IMR-90 (cell line): Measurements from ENCODE around the gene SV2C. TPM values are rescaled to one million over a fixed set of nuclear protein-coding genes. Genes with fewer than 3 reads are reported as not detected.

Experiments
- ATAC-seq: fragments of 200-7000 bp; cut with Tn5 transposase; 2 replicates; pipeline ENCODE4 v1.9.1; 2020; ENCODE audit warnings: low read depth, mild to moderate bottlenecking, moderate library complexity
- BruUV-seq: library from RNA; stranded (reverse); fragments of 400-500 nt; replicated peaks from 2 replicates; lab custom pipeline; 2021; lab: Mats Ljungman, UMichigan
- CTCF ChIA-PET: fragments of 300-600 bp; formaldehyde crosslinking; extraction: SDS; loops from one replicate; lab custom pipeline; 2021; ENCODE audit warnings: antibody characterized with exemption; lab: Yijun Ruan, JAX
- POLR2A ChIA-PET: fragments of 300-600 bp; sonication (Branson Sonifier 250); formaldehyde crosslinking; loops from one replicate; lab custom pipeline; 2022; ENCODE audit warnings: antibody characterized with exemption; ENCODE audit not compliant: unreplicated experiment; lab: Charles Lee
- DNase-seq: peaks from one replicate; pipeline ENCODE4 v3.0.0; 2013
- H2AFZ ChIP-seq: replicated peaks from 2 replicates; pipeline ENCODE3; 2013; ENCODE audit warnings: low read length, mild to moderate bottlenecking; ENCODE audit not compliant: poor library complexity
- H2AK5ac ChIP-seq: 2 replicates; pipeline ENCODE4 v1.6.1; 2013; ENCODE audit warnings: low read depth, low read length, inconsistent platforms
- H2AK9ac ChIP-seq: replicated peaks from 2 replicates; pipeline ENCODE3; 2013; ENCODE audit warnings: mild to moderate bottlenecking, low read depth, low read length, moderate library complexity; ENCODE audit not compliant: poor library complexity
- H2BK120ac ChIP-seq: 2 replicates; pipeline ENCODE4 v1.6.1; 2013; ENCODE audit warnings: low read depth, low read length, inconsistent platforms
- H2BK15ac ChIP-seq: 3 replicates; pipeline ENCODE4 v1.6.1; 2013; ENCODE audit warnings: low read depth, low read length, inconsistent platforms
- H2BK20ac ChIP-seq: 2 replicates; pipeline ENCODE4 v1.6.1; 2013; ENCODE audit warnings: low read depth, mild to moderate bottlenecking, inconsistent platforms, low read length, moderate library complexity
- H2BK5ac ChIP-seq: 2 replicates; pipeline ENCODE4 v1.6.1; 2013; ENCODE audit warnings: mild to moderate bottlenecking, low read depth, low read length, inconsistent platforms; ENCODE audit not compliant: poor library complexity, severe bottlenecking
- H3K14ac ChIP-seq: replicated peaks from 2 replicates; pipeline ENCODE4 v1.6.1; 2013; ENCODE audit warnings: low read depth, low read length, inconsistent platforms
- H3K18ac ChIP-seq: 2 replicates; pipeline ENCODE4 v1.6.1; 2013; ENCODE audit warnings: low read depth, low read length, control low read depth
- H3K23ac ChIP-seq: 2 replicates; pipeline ENCODE4 v1.6.1; 2013; ENCODE audit warnings: low read depth, low read length, inconsistent platforms
- H3K27ac ChIP-seq: 2 replicates; pipeline ENCODE4 v1.5.1; 2013; ENCODE audit warnings: mild to moderate bottlenecking, control low read depth, low read length; ENCODE audit not compliant: insufficient read depth
- H3K27me3 ChIP-seq: 2 replicates; pipeline ENCODE4 v1.6.1; 2013; ENCODE audit warnings: low read length; ENCODE audit not compliant: control insufficient read depth, insufficient read depth
- H3K36me3 ChIP-seq: 2 replicates; pipeline ENCODE4 v1.6.1; 2013; ENCODE audit warnings: low read length, mixed read lengths; ENCODE audit not compliant: control insufficient read depth, insufficient read depth
- H3K4ac ChIP-seq: 2 replicates; pipeline ENCODE4 v1.6.1; 2013; ENCODE audit warnings: low read depth, low read length, inconsistent platforms
- H3K4me1 ChIP-seq: 2 replicates; pipeline ENCODE4 v1.6.1; 2013; ENCODE audit warnings: low read length, mixed read lengths; ENCODE audit not compliant: control insufficient read depth, insufficient read depth
- H3K4me2 ChIP-seq: 2 replicates; pipeline ENCODE4 v1.6.1; 2013; ENCODE audit warnings: low read depth, mild to moderate bottlenecking, control low read depth, low read length, moderate library complexity
- H3K4me3 ChIP-seq: 2 replicates; pipeline ENCODE4 v1.5.1; 2013; ENCODE audit warnings: low read depth, mild to moderate bottlenecking, control low read depth, low read length, moderate library complexity; ENCODE audit not compliant: insufficient read depth
- H3K56ac ChIP-seq: 2 replicates; pipeline ENCODE4 v1.6.1; 2013; ENCODE audit warnings: low read length, inconsistent platforms; ENCODE audit not compliant: insufficient read depth; ENCODE audit errors: extremely low read depth
- H3K79me1 ChIP-seq, 2 experiments: 2 replicates each; pipeline ENCODE4 v1.6.1; 2013; ENCODE audit warnings: low read length in 2 of 2, inconsistent platforms in 1 of 2, low read depth in 1 of 2
- H3K9ac ChIP-seq: 2 replicates; pipeline ENCODE4 v1.6.1; 2013; ENCODE audit warnings: low read depth, low read length, control low read depth
- H3K9me1 ChIP-seq: 2 replicates; pipeline ENCODE4 v1.6.1; 2013; ENCODE audit warnings: low read length, inconsistent platforms; ENCODE audit not compliant: insufficient read depth
- H3K9me3 ChIP-seq: 2 replicates; pipeline ENCODE4 v1.6.1; 2013; ENCODE audit warnings: low read length; ENCODE audit not compliant: control insufficient read depth, insufficient read depth
- H4K20me1 ChIP-seq: 2 replicates; pipeline ENCODE4 v1.6.1; 2013; ENCODE audit warnings: low read length, inconsistent platforms; ENCODE audit not compliant: insufficient read depth
- H4K5ac ChIP-seq: 2 replicates; pipeline ENCODE4 v1.6.1; 2013; ENCODE audit warnings: mild to moderate bottlenecking, low read depth, low read length, control low read depth
- H4K8ac ChIP-seq, 2 experiments: 2 replicates each; pipeline ENCODE4 v1.6.1; 2013; ENCODE audit warnings: low read depth in 2 of 2, low read length in 2 of 2, control low read depth in 1 of 2, inconsistent platforms in 1 of 2
- H4K91ac ChIP-seq: 2 replicates; pipeline ENCODE4 v1.6.1; 2013; ENCODE audit warnings: low read depth, low read length, inconsistent platforms; ENCODE audit not compliant: insufficient read depth
- NFE2L2 ChIP-seq: fragments of 150-350 bp; IDR thresholded peaks from 2 replicates; pipeline ENCODE4 v1.6.1; 2016; ENCODE audit warnings: low read depth, mild to moderate bottlenecking, low read length
- RCOR1 ChIP-seq: IDR thresholded peaks from 2 replicates; pipeline ENCODE4 v1.6.1; 2012; ENCODE audit warnings: mild to moderate bottlenecking, low read length, improper control_type of control experiment; ENCODE audit not compliant: insufficient replicate concordance
- WGBS, 2 experiments: methylation state at CpG; one replicate each; pipeline versions ENCODE4 v1.1.5 to v1.1.7; 2013; ENCODE audit warnings: missing lambda C conversion rate in 2 of 2; ENCODE audit not compliant: insufficient read length in 1 of 2; ENCODE audit errors: extremely low coverage in 2 of 2; 5-methylcytosine and 5-hydroxymethylcytosine counted together
- dilution Hi-C: fragments of 300-500 bp; cut with HindIII; formaldehyde crosslinking; loops from one replicate; pipeline ENCODE4 v1.14.3; 2018; ENCODE audit warnings: low sequenced_read_pairs; ENCODE audit not compliant: unreplicated experiment
- in situ Hi-C: fragments of 300-500 bp; cut with MboI; formaldehyde crosslinking; loops from 3 replicates; pipeline ENCODE4 v1.14.3; 2019; ENCODE audit warnings: low sequenced_read_pairs, inconsistent platforms, mixed read lengths
- intact Hi-C: fragments of 100-400 bp; cut with micrococcal nuclease; formaldehyde crosslinking; loops from 2 replicates; pipeline ENCODE4 v1.10.0; 2022
- polyA plus RNA-seq, 3 experiments: library from polyadenylated mRNA; depleted of rRNA; stranded (reverse); fragments of >200 nt; gene quantifications; 2 replicates each; pipeline ENCODE4 v1.2.3, GENCODE V29; 2012; ENCODE audit warnings: low replicate concordance in 1 of 3
- total RNA-seq: library from RNA; depleted of rRNA; stranded (reverse); fragments of >200 nt; gene quantifications from 2 replicates; pipeline ENCODE4 v1.2.3, GENCODE V29; 2012

The SV2C gene
- total and polyA plus RNA-seq, 2 of the 4 experiments (the other 2 are of a cell fraction) = not detected

GRCh38 chr5:76379316-76379715, 296.1 kb downstream of the SV2C start:
- Histone ChIP-seq H2BK120ac (no peak overlapping the region), H4K20me1 (no peaks in the 10 kb centered on the region), H3K56ac (no peak overlapping the region), H2AK5ac (no peak overlapping the region), H3K14ac (no peak overlapping the region), H3K79me1 (no peaks in the 10 kb centered on the region), H3K23ac (no peak overlapping the region), H2BK5ac (no peak overlapping the region), H2BK15ac (no peak overlapping the region), H4K5ac (no peak overlapping the region), H3K4me1 (no peaks in the 10 kb centered on the region; the same call in 1 of the 2 replicates), H3K4me2 (no peak overlapping the region), H3K4ac (no peak overlapping the region), H3K18ac (no peak overlapping the region), H3K4me3 (no peak overlapping the region), H2BK20ac (no peak overlapping the region), H4K8ac (no peak overlapping the region), H2AK9ac (no peak overlapping the region), H3K36me3 (no peaks in the 10 kb centered on the region), H3K9ac (no peak overlapping the region), H3K27ac (no peak overlapping the region), H2AFZ (no peak overlapping the region), H3K9me1 (no peaks in the 10 kb centered on the region), H3K9me3 (no peaks in the 10 kb centered on the region), H3K27me3 (peaks cover 3% of the 10 kb centered on the region; the same call in 1 of the 2 replicates), H4K91ac (no peak overlapping the region)
- intact Hi-C loops (no loop called here), dilution Hi-C loops (no loop called here), in situ Hi-C loops (no loop called here)
- no peak for ATAC-seq
- ChIA-PET CTCF (interaction anchor here (0.6 kb wide), 1 partner anchor 15 kb away, joined by 3 read pairs; no protein-coding TSS in a partner anchor), POLR2A (no interaction called here)
- no TSS peak for BruUV-seq
- WGBS, 2 experiments = 57% methylated on average over 1 of the region's 5 CpGs; no CpG with 5 or more reads in 1 of the 2 experiments
- no peak for DNase-seq
- TF ChIP-seq RCOR1 (no peak), NFE2L2 (no peak)
